ENCODE results near the gene SPTY2D1.
"Not testable (repeated sequence)": the region's sequence is repeated elsewhere in the genome, so short reads cannot be mapped to it uniquely, and the experiment has no call there.

SPTY2D1 gene

GRCh38 chr11:18618342-18619025 is 15.7 kb downstream of the SPTY2D1 start:
- DNase-seq (ENCODE audit: low read depth, low spot score) = no peak

GRCh38 chr11:18617688-18618341 is 16.3 kb downstream of the SPTY2D1 start:
- no peak for DNase-seq (ENCODE audit: low read depth, low spot score)

- no peak for DNase-seq (ENCODE audit: low read depth, low spot score)
Measured at GRCh38 chr11:18615628-18616392, 18.3 kb downstream of the SPTY2D1 start.

- DNase-seq (ENCODE audit: low read depth, low spot score) = no peak
Measured at GRCh38 chr11:18614667-18615066, 19.5 kb downstream of the SPTY2D1 start.

GRCh38 chr11:18612394-18612793 is 21.7 kb downstream of the SPTY2D1 start:
- no peak for DNase-seq (ENCODE audit: low read depth, low spot score)

GRCh38 chr11:18611196-18611595 is 22.9 kb downstream of the SPTY2D1 start:
- DNase-seq (ENCODE audit: low read depth, low spot score) = no peak

- DNase-seq (ENCODE audit: low read depth, low spot score) = no peak
Measured at GRCh38 chr11:18608376-18608775, 25.8 kb downstream of the SPTY2D1 start.

GRCh38 chr11:18600915-18601569 is 33.1 kb downstream of the SPTY2D1 start:
- no peak for DNase-seq (ENCODE audit: low read depth, low spot score)

GRCh38 chr11:18599739-18600230 is 34.4 kb downstream of the SPTY2D1 start, which contains the start of gene MISFA:
Gene MISFA (plus strand): TSS chr11:18599789. CDS start chr11:18599929, 140 bp downstream.
- DNase-seq (ENCODE audit: low read depth, low spot score) = no peak

- no peak for DNase-seq (ENCODE audit: low read depth, low spot score)
Measured at GRCh38 chr11:18594999-18595749, 39.0 kb downstream of the SPTY2D1 start.

- DNase-seq (ENCODE audit: low read depth, low spot score) = not testable (repeated sequence)
Measured at GRCh38 chr11:18594088-18594487, 40.1 kb downstream of the SPTY2D1 start.

GRCh38 chr11:18590571-18590970 is 43.6 kb downstream of the SPTY2D1 start:
- no peak for DNase-seq (ENCODE audit: low read depth, low spot score)

GRCh38 chr11:18588297-18589252 is 45.6 kb downstream of the SPTY2D1 start, which contains the start of gene UEVLD:
Gene UEVLD (minus strand): TSS chr11:18588734. CDS start chr11:18588654, 80 bp downstream.
- DNase-seq (ENCODE audit: low read depth, low spot score) = peak; percentile 17

GRCh38 chr11:18581825-18582224 is 52.3 kb downstream of the SPTY2D1 start:
- DNase-seq (ENCODE audit: low read depth, low spot score) = no peak

GRCh38 chr11:18580113-18580766 is 53.9 kb downstream of the SPTY2D1 start:
- DNase-seq (ENCODE audit: low read depth, low spot score) = no peak

- no peak for DNase-seq (ENCODE audit: low read depth, low spot score)
Measured at GRCh38 chr11:18578975-18579598, 55.1 kb downstream of the SPTY2D1 start.

- no peak for DNase-seq (ENCODE audit: low read depth, low spot score)
Measured at GRCh38 chr11:18575361-18575760, 58.8 kb downstream of the SPTY2D1 start.

- DNase-seq (ENCODE audit: low read depth, low spot score) = no peak
Measured at GRCh38 chr11:18567081-18567480, 67.1 kb downstream of the SPTY2D1 start.

- DNase-seq (ENCODE audit: low read depth, low spot score) = no peak
Measured at GRCh38 chr11:18566406-18566805, 67.7 kb downstream of the SPTY2D1 start.

Data from activated naive CD8-positive, alpha-beta T cell treated with anti-CD3 and anti-CD28 coated beads, Interleukin-2, amount 50 U/mL, for 16 hours (primary cell).